C1 segment of cervical spinal cord (tissue), 14 donors: ENCODE measurements around the gene RBBP8NL.

Experiments
- DNase-seq, 14 donors: peaks; one replicate each; lab custom pipeline; 2025; lab: John Stamatoyannopoulos, UW

The RBBP8NL gene

DNA sequence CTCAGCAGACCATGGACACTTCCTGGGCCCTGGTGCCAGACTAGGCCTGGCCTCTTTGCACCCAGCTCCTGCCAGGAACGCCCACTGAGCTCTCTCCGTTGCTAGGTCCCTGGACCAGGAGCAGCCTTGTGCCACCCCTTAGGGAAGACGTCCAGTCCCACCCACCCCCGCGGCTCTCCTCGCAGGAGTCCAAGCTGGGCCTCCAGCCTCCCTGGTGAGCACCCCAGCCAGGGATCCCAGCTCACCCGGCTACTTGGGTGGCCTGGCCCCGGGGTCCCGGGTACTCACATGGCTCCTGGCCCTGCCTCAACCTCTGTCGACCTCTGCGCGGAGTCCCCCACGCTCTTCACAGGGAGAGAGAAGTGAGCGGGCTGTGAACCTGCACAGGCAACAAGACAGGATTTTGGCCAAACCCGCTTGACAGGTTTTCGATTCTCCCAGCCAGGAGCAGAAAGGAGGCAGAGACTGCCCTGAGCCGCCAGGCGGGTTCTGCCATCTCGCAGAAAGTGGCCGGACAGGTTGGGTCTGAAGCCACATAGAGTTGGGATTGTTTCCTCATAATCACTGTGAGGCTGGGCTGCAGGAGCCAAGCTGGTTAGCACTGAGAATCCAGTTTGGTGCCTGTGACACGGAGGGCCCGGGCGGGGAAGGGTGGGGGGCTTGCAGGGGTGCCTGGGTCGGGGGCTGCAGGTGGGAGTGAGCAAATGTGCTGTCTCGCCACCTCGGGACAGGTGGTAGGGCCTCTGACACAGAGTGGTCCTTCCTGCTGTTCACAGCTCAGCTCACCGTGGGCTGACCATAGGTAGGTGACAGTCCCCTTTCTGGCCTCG is at the start of gene RBBP8NL:
TSS of gene RBBP8NL (minus strand) at position 368 of the 830 bp plus-strand sequence. CDS start 7,892 bp downstream, outside the sequence.
- DNase-seq, result no peak

DNA sequence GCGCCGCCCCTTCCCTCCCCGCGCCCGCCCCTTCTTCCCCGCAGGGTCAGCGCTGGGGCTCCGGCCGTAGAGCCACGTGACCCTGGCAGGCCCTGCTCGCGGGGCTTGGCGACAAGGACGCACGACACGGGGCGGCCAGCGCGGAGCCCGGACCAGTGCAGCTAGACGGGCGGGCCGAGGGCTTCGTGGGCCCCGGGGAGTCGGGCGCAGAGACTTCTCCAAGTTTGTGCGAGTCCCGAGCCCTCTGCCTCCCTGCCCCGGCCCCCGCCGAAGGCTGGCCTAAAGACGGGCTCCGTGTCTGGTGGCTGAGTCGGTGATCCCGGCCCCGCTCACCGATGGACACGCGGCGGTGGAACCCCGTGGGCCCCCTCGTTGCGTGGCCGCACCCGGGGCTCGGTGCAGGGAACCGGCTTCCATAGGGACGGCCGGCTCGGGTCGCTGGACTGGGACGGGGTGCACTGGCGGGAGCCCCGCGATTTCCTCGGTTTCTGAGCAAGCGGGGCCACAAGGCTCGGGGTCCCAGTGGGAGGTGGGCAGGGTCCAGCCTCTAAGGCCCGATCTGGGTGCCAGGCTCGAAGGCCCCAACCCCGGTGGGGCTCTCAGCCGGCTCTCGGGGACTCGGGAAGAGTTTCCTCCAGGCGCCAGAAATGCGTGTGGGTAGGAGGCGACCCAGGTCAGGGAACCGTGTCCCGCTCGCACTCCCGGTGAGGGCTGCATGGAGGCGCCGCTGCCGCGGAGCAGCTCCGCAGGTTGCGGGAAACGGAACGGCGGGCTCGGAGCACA is 48.9 kb upstream of the RBBP8NL start:
- DNase-seq, result no peak

GRCh38 chr20:62475772-62476055 is 48.4 kb upstream of the RBBP8NL start, which contains the start of gene GATA5:
GATA5 (minus strand) TSS chr20:62475995; CDS start chr20:62475521, 474 bp downstream.
- no peak for DNase-seq

GRCh38 chr20:62475027-62475771 is 47.9 kb upstream of the RBBP8NL start:
- no peak for DNase-seq

DNA sequence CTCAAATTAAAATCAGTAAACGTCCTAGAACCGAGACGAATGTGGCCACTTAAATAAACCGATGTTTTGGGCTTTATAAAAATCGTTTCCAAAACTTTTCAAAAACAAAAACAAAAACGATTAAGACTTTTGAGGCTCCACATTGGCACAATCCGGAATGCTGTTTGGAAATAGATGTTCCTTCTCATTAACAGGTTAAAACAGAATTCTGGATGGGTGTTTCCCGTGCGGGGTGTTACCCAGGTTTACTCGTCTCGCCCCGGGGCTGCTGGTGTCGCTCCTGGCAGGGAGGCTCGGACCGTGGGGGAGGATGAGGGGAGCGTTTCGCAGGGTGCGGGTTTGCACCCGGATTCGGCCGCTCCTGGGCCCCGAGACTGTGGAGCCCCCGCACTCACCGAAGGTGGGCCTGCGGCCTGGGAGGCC is 47.3 kb upstream of the RBBP8NL start:
- no peak for DNase-seq

DNA sequence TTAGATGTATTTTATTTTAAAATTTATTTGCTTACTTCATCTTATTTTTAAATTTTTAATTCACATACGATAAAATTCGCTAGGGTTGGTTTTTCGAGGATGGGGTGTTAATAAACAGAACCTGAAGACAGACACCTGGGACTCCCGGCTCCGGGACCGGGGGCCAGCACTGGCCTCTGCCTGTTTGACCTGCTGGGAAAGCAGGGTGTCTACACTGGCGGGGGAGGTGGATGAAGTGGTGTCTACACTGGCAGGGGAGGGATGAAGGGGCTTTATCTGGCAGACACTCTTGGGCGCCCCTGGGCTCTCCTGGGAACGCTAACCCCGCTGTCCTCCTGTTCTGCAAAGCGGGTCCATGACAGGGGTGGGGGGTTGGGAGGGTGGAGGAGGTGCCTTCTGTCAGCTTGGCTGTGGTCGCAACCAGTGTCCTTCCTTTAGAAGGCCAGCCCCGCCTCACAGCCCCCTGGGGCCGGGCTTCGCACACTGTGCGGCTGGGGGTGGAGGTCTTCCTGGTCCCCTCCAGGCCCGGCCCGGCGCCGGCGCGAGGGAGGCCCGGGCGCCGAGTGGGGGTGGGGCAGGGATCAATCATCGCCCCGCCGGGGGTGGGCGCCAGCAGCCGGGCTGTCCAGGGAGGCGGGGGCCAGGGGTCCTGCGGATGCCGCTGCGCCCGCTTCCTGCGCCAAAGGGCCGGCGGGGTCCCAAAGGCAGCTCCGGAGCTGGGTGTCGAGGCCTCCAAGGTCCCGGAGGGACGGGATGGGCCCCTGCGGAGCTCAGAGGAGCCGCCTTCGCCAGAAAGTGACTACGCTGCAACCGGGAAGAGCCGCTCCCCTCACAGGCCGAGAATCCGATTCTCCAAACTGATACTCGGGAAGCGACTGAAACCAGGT is 46.6 kb upstream of the RBBP8NL start:
- no peak for DNase-seq

DNA sequence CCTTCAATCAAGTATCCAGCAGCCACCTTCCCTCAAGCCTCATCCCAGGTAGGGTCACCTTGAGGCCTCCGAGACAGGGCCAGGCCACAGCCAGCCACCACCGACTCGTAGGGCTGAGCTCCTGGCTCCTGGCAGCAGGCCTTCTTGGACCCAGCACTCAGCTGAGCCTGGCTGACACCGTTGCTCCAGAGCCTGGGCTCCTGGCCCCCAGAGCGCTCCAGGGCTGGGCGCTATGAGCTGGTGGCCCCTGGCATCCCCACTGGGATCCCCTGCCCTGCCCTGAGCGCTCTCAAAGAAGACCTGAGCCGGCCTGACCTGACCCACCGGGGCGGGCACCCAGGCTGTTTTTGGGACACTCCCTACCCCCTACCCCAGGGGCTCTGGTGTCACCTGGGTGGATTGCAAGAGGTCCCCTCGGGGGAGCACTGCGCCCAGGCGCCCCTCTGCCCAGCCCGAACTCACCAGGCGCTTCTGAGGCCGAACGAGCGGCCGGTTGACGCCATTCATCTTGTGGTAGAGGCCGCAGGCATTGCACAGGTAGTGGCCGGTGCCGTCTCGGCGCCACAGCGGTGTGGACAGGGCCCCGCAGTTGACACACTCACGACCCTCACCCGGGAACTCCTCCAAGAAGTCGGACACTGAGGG is 45.7 kb upstream of the RBBP8NL start:
- DNase-seq, result no peak

GRCh38 chr20:62472138-62472940 is 45.0 kb upstream of the RBBP8NL start:
- DNase-seq, result no peak

- DNase-seq, result no peak
Measured at GRCh38 chr20:62470459-62470858, 43.1 kb upstream of the RBBP8NL start.

DNA sequence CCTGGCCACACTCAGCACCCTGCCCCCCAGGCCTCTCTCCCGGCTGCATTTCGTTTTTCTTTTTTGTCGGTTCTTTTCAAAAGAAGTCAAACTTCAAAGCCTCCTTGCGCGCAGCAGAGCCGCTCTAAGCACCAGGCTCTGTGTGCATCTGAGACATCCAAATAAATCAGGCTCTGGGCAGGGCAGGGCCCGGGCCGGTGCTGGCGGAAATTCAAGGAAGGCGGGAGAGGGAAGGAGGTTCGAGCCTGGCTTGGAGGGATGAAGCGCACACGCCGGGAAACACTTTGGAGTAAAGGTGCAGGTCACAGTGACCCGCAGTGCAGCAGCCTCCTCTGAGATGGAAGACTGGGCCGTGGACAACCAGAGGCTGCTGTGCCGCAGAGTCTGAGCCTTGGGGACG is 42.7 kb upstream of the RBBP8NL start:
- DNase-seq, result no peak

GRCh38 chr20:62469352-62469751 is 42.0 kb upstream of the RBBP8NL start:
- no peak for DNase-seq

DNA sequence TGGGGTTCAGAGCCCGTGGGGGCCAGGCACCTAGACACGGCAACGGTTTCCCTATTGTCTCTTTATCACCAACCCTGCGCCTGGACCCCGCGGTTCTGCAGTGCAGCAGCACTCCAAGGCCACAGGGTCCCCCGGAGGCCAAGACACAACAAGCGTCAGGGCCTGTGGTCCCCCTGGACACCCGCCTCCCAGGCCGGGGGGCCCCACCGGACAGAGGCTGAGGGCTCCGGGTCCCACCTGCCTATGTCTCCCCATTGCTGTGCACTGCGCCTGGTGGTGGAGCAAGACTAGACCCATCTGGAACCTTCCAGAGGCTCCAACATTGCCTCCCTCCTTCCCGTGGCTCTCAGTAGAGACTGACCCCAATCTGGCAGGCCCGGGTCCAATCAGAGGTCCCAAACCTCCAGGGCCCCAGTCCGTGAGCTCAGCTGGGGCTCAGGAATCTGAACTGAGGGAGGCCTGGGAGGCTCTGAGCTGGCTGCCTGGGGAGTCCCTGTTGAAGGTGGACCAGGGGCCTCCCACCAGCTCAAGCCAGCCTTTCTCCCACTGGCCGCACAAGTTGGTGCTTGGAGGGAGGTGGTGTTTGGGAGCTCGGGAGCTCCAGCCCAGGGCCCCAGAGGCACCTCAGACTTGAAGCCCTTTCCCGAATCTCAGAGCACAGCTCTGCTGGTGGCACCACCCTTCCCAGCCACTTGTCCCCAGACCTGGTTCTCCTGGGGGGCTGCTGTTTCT is 39.6 kb upstream of the RBBP8NL start:
- DNase-seq, result no peak

DNA sequence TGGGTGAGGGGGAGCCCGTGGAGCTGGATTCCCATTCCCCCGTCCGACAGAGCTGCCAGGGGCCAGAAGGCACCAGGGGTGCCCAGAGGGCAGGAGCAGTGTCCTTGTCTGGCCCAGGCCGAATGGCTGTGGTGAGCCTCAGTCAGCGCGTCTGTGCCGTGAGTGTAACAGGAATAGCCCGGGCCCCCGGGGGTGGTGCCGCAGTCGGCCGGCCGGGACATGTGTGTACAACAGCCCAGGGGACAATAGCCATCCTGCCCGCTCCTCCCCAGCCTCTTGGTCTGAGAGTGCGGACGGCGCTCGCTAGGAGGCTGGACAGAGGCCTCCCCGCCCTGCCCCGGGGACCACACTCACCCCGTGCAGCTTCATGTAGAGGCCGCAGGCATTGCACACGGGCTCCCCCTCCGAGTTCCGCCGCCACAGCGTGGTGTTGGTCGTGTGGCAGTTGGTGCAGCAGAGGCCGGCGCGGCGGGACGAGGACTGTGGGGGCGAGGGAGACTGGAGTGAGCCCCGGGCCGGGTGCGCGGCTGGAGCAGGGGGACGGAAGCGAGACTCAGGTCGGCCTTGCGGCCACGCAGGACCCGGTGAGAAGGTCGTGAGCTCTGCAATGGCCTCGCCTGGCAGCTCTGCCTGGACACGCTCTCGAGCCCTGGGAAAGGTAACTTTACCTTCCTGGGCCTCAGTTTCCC is 38.9 kb upstream of the RBBP8NL start:
- DNase-seq, result no peak

GRCh38 chr20:62464990-62465389 is 37.7 kb upstream of the RBBP8NL start:
- DNase-seq, result no peak

DNA sequence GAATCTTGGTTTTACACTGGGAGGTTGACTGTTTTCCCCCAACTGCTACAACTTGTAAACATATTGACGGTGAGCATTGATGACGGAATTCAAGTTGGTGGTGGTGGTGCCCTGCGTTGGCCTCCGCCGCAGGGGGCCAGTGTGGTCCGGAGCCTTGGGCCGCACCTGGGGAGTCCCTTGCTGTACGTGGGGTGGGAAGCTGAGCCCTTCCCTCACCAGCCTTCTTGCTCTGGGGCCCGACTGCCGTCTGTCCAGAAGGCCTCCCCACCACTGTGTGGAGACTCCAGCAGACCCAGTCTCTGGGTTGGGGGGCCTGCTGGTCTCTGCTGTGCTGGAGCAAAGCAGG is 37.1 kb upstream of the RBBP8NL start:
- no peak for DNase-seq

GRCh38 chr20:62463651-62464424 is 36.5 kb upstream of the RBBP8NL start:
- DNase-seq, result no peak

GRCh38 chr20:62462976-62463592 is 35.7 kb upstream of the RBBP8NL start:
- no peak for DNase-seq
